HepG2 (cell line): ENCODE results near the gene GRK4. TPM values are rescaled to one million over a fixed set of nuclear protein-coding genes. Genes with fewer than 3 reads are reported as not detected.
A peak's percentile ranks its signal among the peaks of the same experiment; 100 is the strongest.

ENCODE experiments used
- ARID3A ChIP-seq: IDR thresholded peaks from 2 replicates; pipeline ENCODE4 v1.6.1; 2012; ENCODE audit warnings: low read depth, low read length, improper control_type of control experiment
- ATF5 ChIP-seq: sonication (generic); formaldehyde crosslinking; IDR thresholded peaks from 2 replicates; pipeline ENCODE4 v1.4.0; 2020; ENCODE audit warnings: mild to moderate bottlenecking, low read depth, missing genetic modification reagents
- ERF ChIP-seq: IDR thresholded peaks from 2 replicates; pipeline ENCODE4 v1.6.1; 2018; ENCODE audit warnings: missing biosample characterization, missing genetic modification reagents
- FUBP1 ChIP-seq: sonication (generic); formaldehyde crosslinking; IDR thresholded peaks from 2 replicates; pipeline ENCODE4 v1.5.1; 2020; ENCODE audit warnings: missing genetic modification reagents, mild to moderate bottlenecking, borderline replicate concordance
- GATA4 ChIP-seq: sonication (generic); IDR thresholded peaks from 2 replicates; pipeline ENCODE4 v1.6.1; 2016; ENCODE audit warnings: antibody characterized with exemption, low read depth, borderline replicate concordance
- HDAC2 ChIP-seq: sonication (generic); formaldehyde crosslinking; IDR thresholded peaks from 2 replicates; pipeline ENCODE4 v1.4.0; 2020; ENCODE audit warnings: missing genetic modification reagents
- KDM1A ChIP-seq: IDR thresholded peaks from 2 replicates; pipeline ENCODE4 v1.6.1; 2016; ENCODE audit warnings: missing compliant biosample characterization
- KMT2B ChIP-seq: IDR thresholded peaks from 2 replicates; pipeline ENCODE4 v1.6.1; 2016; ENCODE audit warnings: missing genetic modification reagents, missing compliant biosample characterization
- MXD4 ChIP-seq: IDR thresholded peaks from 2 replicates; pipeline ENCODE4 v1.6.1; 2016; ENCODE audit warnings: mild to moderate bottlenecking, missing biosample characterization, missing genetic modification reagents
- NAIF1 ChIP-seq: sonication (generic); formaldehyde crosslinking; IDR thresholded peaks from 2 replicates; pipeline ENCODE4 v1.5.0; 2020; ENCODE audit warnings: mild to moderate bottlenecking, missing genetic modification reagents, borderline replicate concordance
- PRDM4 ChIP-seq: sonication (generic); formaldehyde crosslinking; IDR thresholded peaks from 2 replicates; pipeline ENCODE4 v1.9.0; 2021; ENCODE audit warnings: missing genetic modification reagents, borderline replicate concordance
- REL ChIP-seq: sonication (generic); formaldehyde crosslinking; conservative IDR thresholded peaks from 2 replicates; pipeline ENCODE4 v1.8.0; 2022; ENCODE audit warnings: mild to moderate bottlenecking, missing genetic modification reagents, moderate library complexity
- SRF ChIP-seq: IDR thresholded peaks from 2 replicates; pipeline ENCODE4 v1.6.1; 2011; ENCODE audit warnings: mild to moderate bottlenecking, low read depth, low read length, moderate library complexity
- SYNCRIP ChIP-seq: fragments of 200-400 bp; formaldehyde crosslinking; IDR thresholded peaks from 2 replicates; pipeline ENCODE4 v1.6.1; 2018; ENCODE audit warnings: mild to moderate bottlenecking, low read depth, low read length; ENCODE audit not compliant: insufficient read depth
- TMF1 ChIP-seq: sonication (generic); formaldehyde crosslinking; IDR thresholded peaks from 2 replicates; pipeline ENCODE4 v1.8.1; 2022; ENCODE audit warnings: low read depth, missing genetic modification reagents
- ZNF354B ChIP-seq: sonication (generic); formaldehyde crosslinking; IDR thresholded peaks from 2 replicates; pipeline ENCODE4 v1.8.0; 2022; ENCODE audit warnings: mild to moderate bottlenecking, missing genetic modification reagents
- ZNF567 ChIP-seq: sonication (generic); formaldehyde crosslinking; IDR thresholded peaks from 2 replicates; pipeline ENCODE4 v1.8.1; 2023; ENCODE audit warnings: mild to moderate bottlenecking, missing genetic modification reagents, borderline replicate concordance
- ZNF724P ChIP-seq: sonication (generic); formaldehyde crosslinking; IDR thresholded peaks from 2 replicates; pipeline ENCODE4 v1.8.0; 2022; ENCODE audit warnings: missing genetic modification reagents, borderline replicate concordance
- ZNF800 ChIP-seq: sonication (generic); formaldehyde crosslinking; IDR thresholded peaks from 2 replicates; pipeline ENCODE4 v1.4.0; 2020; ENCODE audit warnings: missing genetic modification reagents
- ZSCAN29 ChIP-seq: sonication (generic); formaldehyde crosslinking; conservative IDR thresholded peaks from 2 replicates; pipeline ENCODE4 v1.4.0; 2020; ENCODE audit warnings: mild to moderate bottlenecking, missing genetic modification reagents
- polyA plus RNA-seq, 8 experiments: library from polyadenylated mRNA; depleted of rRNA in 3 of 8; stranded (reverse) in 7 of 8; unstranded in 1 of 8; fragments of >200 nt; fragmentation: Illumina TruSeq in 4 of 8; extraction: Trizol in 4 of 8; gene quantifications; 2 replicates each; pipeline versions ENCODE4 v1.2.1 to v1.2.3, GENCODE V29; 2011 to 2016; ENCODE audit warnings: low read depth in 4 of 8, missing spikeins in 1 of 8, mixed read lengths in 1 of 8; ENCODE audit not compliant: insufficient read depth in 1 of 8
- total RNA-seq, 5 experiments: library from RNA; depleted of rRNA; stranded (reverse); fragments of >200 nt; fragmentation: Illumina TruSeq; extraction: Trizol; gene quantifications; 2 replicates each; pipeline ENCODE4 v1.2.3, GENCODE V29; 2016; ENCODE audit warnings: low read depth in 1 of 5

The GRK4 gene
- total and polyA plus RNA-seq, 2 of the 13 experiments (the other 11 are each of a cell fraction or from before 2014, with no cell fraction given): 1.8 to 2.0 TPM

GRCh38 chr4:2934813-2935761, 28.3 kb upstream of the GRK4 start (continued):
- no peak for TF ChIP-seq ARID3A
- TF ChIP-seq KDM1A (CRISPR knock-in tag): no peak
- TF ChIP-seq GATA4: peak; percentile 33; the same call in 1 of the 2 replicates
- no peak for TF ChIP-seq ZSCAN29
- peak; percentile 69; the same call in 1 of the 2 replicates for TF ChIP-seq MXD4 (CRISPR knock-in tag)
- peak; percentile 54; the same call in 1 of the 2 replicates for TF ChIP-seq KMT2B (CRISPR knock-in tag)
- no peak for TF ChIP-seq REL
- no peak; the same call in 1 of the 2 replicates for TF ChIP-seq PRDM4
- TF ChIP-seq ERF (CRISPR knock-in tag): peak; percentile 74; the same call in 1 of the 2 replicates
- no peak for TF ChIP-seq SRF
- no peak; the same call in 1 of the 2 replicates for TF ChIP-seq HDAC2
- no peak for TF ChIP-seq ZNF354B
- TF ChIP-seq ZNF567 (CRISPR knock-in tag): no peak
- TF ChIP-seq ZNF800 (CRISPR knock-in tag): no peak; the same call in 1 of the 2 replicates
- no peak for TF ChIP-seq NAIF1 (CRISPR knock-in tag)
- no peak for TF ChIP-seq FUBP1 (CRISPR knock-in tag)
- no peak for TF ChIP-seq TMF1 (CRISPR knock-in tag)
- TF ChIP-seq ZNF724P (CRISPR knock-in tag): no peak; the same call in 1 of the 2 replicates
- TF ChIP-seq SYNCRIP: no peak
- TF ChIP-seq ATF5: no peak
